Activated T-cell treated with anti-CD3 and anti-CD28 coated beads for 4 hours (primary cell): ENCODE results near the gene GHRH.

Source experiments
- DNase-seq: peaks from one replicate; pipeline ENCODE4 v3.0.0-alpha.2; 2020

Gene GHRH

DNA sequence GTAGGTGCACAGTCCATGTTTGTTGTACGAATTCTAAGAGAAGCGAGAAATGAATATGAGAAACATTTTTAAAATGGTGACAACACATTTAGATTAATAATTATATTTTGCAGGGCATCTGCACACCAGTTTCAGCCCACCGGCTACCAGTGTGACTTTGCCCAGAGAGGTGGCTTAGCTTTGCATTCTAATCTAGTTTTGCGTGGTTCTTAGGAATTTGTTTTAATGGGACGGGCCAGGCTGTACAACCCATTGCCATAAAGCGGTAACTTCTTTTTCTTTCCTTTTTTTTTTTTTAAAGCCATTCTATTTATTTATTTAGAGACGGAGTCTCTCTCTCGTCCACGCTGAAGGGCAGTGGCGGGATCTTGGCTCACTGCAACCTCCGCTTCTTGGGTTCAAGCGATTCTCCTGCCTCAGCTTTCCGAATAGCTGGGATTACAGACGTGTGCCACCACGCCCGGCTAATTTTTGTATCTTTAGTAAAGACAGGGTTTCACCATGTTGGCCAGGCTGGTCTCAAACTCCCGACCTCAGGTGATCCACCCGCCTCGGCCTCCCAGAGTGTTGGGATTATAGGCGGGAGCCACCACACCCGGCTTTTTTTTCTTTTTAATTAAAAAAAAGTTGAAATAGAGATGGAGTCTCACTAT is 28.7 kb upstream of the GHRH start:
- DNase-seq, result no peak

DNA sequence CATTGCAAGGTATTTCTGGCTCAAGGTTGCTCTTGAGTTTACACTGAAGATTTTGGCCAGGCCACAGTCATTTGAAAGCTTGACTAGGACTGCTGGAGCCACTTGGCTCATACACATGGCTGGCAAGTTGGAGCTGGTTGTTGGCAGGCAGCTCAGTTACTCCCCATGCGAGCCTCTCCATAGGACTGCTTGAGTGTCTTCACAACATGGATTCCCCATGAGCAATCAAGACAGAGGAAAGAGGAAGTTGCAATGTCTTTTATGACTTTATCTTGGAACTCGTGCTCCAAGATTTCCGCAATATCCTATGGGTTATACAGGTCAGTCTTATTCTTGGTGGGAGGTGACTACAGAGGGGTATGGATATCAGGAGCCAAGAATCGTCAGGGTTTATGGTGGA is 26.5 kb upstream of the GHRH start:
- DNase-seq, result no peak

DNA sequence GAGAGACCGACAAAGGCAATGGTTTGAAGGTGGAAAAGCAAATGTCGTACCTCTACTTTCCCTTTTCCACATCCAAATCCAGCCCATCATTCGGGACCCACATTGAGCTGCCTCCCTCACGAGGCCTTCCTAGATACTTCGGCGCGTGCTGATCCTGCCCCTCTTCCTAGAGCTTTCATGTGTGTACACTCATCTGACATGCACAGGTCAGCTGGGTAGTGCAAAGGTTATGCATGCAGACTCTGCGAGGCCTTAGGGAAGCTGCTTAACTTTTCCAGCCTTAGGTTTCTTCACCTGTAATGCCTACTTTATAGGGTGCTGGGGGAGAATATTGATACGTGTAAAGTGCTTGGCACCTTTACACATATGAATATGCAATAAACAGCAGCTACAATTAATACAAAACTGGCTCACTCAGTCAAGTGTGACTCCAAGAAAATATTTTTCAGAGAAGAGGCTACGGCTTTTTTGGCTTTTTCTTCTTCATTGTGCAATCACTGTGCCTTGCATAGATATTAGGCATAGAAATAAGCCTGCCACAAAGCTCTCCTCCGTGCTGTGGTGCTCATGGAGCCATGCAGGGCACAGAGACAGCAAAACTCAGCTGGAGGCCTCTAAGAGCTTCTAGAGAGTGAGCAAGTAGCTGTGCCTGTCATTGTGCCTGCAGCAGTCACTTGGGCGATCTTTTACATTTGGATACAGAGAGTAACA is 24.2 kb upstream of the GHRH start:
- no peak for DNase-seq

DNA sequence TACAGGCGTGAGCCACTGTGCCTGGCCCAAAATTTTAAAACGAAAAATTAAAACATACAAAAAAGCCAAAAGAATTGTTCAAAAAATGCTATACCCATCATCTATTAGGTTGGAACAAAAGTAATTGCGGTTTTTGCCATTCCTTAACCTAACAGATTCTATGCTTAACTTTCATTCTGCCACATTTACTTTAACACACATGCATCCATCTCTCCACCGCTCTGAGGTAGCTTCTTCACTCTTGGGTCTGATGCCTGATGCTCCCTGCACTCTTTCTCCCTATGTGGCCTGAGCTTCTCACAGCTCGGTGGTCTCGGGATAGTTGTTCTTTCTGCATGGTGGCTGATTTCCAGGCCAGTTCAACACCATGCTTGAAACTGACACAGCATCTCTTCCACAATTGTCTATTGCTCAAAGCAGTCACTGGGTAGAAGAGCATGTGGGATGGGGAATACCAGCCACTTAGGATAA is 23.1 kb upstream of the GHRH start:
- no peak for DNase-seq

DNA sequence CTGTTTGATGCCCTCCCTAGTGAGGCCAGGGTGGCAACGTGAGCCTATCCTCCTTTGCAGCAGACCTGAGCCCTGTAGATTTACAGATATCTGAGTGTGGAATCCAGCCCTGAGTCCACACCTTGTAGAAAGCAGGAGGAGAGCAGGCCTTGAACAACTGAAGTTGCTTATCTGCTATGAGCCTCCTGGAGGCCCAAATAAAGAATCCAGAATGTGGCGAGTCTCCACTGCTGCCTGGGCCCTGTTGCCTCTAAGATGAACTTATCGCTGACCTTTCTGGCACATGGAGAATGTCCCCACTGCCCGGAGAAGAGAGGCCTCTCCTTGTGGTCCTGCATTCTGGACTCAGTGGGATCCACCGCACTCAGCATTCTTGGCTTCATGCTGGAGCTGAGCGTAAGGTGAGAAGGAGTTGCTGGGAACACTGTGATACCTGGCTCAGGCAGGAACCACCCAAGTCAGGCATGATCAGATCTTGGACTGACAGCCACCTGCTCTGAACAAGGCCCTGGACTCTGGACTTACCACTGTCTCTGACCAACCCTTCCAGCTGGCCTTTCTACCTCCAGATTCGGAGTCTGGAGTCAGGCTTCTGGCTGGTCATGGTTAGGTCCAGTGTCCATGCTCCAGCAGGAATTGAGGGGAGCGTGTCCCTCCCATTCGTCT is 22.0 kb upstream of the GHRH start:
- no peak for DNase-seq

DNA sequence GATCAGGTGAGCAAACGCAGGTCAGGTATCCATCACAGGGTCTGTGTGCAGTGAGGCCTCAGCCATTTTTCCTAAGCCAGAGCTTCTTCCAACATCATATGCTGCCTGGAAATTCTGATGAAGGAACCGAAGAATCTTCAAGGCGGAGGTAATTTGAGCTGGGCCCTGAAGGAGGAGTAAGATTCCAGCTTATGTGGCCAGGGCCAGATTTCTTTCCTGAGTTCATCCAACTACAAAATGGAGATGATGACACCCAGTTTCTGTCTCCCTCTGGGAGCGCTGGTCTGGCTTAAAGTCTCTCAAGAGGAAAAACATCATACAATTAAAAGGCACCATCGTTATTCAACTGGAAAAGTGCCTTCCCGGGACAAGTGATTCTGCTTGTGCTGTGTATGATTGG is 20.9 kb upstream of the GHRH start:
- no peak for DNase-seq

DNA sequence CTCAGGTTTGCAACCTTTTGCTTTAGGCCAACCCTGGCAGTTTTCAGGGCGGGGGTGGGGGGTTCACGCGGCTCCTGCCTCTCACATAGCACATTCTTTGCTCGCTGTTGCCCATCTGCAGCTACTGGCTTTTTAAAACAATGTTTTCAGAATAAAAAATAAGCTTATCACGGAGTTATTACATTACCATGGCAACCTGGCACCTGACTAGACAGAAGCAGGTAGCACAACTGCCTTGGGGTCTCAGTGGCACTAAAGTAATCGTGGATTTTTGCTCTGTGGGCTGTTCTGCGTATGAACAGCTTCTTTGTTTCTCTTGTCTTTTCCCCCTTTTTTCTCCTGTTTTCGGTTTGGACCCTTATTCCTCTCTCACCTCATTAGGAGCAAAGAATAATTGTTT is 18.8 kb upstream of the GHRH start:
- DNase-seq, result no peak

DNA sequence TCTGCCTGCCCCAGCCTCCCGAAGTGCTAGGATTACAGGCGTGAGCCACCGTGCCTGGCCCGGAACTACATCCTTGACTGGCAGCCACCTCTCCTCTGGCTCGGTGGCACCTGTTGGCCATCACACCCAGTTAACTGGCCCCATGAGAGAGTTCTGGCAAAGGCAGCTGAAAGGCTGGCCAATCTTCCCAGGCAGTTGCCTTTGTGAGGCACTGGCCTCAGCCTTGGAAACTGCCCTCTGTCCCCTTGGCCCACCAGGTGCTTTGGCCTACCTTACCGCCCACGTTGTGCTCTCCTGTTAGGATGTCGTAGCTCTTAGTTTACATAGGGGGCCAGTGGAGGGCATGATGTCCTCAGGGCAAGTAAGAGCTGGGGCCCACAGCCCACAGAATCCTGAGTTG is 18.2 kb upstream of the GHRH start:
- no peak for DNase-seq

DNA sequence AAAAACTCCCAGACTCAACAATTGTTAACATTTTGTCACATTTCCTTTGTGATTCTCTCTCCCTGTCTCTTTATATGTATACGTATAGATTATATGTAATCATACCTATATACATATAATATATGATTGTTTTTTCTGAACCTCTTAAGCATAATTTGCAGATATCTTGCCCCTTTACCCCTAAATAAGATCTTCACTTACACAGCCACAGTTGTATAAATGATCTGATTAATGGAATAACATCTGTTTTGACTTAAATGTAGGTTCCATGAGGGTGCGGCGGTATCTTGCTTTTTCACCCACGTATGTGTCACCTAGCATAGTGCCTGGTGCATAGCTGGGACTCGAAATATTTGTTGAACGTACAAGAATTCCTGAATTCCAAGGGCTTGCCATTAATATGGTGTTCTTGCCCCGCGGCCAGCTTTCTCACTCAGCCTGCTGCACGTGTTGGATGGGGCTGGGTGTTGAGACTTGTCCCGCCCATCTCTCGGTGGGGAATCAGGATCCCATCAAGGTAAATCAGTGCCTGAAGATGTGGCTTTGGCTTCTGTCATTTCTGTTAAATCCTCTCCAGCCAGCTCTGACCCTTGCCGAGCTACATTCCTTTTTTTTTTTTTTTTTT is 17.5 kb upstream of the GHRH start:
- no peak for DNase-seq

DNA sequence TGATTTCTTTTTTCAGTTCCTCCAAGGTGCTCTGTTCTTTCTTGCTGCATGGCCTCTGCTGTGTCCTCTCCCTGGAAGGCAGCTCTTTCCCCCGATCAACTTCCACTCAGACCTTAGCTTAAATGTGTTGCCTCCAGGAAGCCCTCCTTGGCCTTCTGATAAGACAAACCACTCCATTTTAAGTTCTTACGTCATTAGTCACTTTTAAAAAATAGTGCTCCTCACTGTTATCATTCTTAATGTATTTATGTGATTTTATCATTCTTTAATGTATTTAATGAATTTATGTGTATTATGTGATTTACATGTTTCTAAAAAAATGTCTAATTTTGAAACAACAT is 15.6 kb upstream of the GHRH start:
- DNase-seq, result no peak

DNA sequence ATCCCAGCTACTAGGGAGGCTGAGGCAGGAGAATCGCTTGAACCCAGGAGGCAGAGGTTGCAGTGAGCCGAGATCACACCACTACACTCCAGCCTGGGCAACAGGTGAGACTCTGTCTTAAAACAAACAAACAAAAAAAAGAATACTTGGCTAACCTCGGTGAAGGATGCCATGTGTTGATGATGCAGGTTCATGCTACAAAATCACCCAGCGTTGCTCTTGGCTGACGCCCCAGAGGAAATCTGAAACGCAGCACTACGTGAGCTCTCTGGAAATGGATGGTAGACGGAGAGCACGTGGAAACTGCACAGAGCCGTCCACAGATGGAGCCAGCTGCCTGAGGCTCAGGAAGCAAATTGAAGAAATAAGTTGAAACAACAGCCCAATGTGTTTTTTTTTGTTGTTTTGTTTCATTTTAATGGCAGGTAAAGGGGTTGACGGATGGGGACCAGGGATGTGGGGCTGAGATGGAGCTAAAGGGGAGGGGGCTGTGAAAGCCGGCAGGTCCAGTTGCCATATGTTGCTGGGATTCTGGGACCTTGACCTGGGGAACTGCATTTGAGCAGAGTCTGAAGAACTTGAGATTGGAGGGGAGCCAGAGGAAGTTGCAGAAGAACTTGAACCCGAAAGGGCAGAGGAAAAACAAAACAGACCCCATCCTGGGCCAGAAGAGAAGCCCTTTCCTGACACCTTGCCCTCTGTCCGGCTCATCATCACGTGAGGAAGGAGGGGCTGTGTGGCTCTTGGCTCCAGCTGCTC is 15.1 kb upstream of the GHRH start:
- DNase-seq, result no peak

DNA sequence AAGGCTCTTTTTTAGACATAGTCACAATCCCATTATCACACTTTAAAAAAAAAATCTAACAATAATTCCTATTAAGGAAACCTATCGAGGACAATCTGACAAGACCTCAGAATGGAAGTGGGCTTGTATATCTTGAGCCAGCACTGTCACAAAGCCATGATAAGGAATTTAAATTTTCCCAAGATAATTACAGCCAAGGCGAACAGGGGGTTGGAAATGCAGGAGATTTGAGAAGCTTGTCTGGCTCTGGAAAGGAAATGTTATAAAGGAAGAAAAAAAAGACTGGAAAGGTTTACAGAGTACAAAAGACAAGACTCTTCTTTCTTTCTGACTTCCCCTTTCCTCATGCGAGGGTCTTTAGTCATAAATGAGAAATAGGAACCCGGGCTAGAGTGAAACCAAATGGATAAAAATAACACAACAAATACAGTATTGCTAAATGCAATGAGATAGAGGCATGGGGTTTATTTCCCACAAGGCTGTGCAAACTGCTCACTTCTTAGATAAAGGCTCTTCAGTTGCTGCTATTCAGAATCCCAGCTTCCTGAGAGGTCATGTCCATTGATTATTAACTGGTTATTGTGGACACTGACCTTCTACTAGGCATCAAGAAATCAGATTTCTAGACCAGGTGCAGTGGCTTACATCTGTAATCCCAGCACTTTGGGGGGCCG is 13.4 kb upstream of the GHRH start:
- no peak for DNase-seq

DNA sequence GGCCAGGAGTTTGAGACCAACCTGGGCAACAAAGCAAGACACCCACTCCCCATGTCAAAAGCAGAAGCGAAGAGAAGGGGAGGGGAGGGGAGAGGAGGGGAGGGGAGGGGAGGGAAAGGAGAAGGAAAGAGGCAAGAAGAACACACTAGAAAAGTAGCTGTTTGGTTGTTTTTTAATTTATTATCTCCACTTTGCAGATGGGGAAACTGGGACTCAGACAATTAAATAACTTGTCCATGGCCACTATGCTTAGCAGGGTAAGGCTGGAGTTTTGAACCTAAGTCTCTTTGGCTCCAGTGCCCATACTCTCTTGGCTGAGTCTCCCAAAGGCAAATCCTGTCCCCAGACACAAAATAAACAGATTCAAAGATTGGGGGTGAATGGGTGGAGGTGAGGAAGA is 12.4 kb upstream of the GHRH start:
- no peak for DNase-seq

DNA sequence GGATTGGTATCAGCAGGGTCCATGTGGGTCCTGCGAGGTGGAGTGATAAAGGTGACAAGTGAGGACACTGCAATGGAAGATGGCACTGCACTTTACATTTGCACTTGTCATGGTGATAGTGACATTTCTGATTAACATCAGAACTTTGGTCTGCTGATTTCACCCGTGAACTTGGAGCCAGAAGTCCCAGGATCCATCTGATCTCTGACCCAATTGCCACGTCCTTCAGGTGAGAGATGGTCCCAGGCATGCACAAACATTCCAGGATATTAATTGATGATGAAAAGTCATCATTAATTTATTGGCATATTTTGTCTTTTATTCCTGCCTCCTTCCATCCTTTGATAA is 9.8 kb upstream of the GHRH start:
- no peak for DNase-seq

DNA sequence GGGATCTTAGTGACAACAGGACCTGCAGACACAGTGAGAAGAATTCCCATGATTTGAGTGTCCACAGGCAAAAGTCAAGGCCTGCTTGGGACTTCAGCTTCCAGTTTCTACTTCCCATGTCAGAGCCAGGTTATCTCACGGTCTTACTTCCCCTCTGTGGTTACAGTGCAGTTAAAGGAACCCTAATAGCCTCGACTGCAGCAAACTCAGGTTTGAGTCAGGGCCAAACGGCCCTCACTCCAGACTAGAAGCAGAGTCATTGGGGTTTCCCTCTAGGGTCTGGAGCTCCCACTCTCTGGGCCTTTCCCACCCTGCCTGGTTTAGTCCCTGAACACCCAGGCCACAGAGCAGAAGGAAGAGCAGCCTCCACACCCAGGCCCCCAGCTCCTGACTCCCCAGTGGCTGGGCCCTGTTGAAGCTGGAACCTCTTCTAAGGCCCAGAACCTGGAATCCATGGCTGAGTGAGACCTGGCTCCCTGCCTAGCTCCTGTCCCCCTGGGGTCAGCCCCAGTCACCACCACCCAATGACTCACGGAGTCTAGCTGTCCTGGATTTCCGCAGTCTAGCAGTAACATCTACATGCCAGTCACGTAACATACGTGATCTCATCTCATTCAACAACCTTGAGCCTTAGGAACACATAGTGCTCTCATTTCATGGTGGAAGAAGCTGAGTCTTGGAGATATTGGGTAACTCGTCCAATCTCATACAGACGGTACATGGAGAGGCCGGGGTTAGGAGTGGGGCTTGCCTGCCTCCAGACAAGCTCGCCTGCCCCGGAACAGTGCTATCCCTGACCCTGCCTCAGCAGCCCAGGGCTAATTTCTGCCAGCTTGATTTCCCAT is 9.2 kb upstream of the GHRH start:
- no peak for DNase-seq

DNA sequence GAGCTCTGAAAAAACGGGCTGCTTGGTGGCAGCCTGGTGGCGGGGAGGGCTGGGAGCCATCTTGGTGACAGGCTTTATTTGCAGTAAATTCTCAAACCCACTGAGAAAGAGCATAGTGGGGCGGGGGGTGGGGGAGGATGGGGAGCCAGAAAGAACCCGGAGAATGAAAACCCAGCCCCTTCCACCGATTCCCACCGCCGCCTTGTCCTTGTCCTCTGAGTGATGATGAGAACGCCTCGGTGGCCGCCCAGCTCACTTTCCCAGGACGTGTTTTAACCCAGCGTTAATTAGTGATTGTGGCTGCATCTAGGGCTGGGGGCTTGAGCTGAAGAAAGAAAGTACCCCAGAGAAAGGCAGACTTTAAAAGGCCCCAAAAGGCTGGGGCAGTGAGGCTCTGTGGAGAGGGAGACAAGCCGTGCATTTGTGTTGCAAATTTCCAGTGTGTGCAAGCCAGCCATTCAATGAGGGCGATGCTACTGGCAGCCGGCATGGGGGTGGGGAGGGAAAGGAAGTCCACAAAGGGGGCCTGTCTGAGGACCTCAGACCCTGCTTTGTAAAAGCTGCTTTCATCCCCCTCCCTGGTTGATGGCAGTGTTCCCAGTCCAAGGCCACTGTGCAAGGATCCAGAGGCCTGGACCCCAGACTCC is 6.2 kb upstream of the GHRH start:
- no peak for DNase-seq

DNA sequence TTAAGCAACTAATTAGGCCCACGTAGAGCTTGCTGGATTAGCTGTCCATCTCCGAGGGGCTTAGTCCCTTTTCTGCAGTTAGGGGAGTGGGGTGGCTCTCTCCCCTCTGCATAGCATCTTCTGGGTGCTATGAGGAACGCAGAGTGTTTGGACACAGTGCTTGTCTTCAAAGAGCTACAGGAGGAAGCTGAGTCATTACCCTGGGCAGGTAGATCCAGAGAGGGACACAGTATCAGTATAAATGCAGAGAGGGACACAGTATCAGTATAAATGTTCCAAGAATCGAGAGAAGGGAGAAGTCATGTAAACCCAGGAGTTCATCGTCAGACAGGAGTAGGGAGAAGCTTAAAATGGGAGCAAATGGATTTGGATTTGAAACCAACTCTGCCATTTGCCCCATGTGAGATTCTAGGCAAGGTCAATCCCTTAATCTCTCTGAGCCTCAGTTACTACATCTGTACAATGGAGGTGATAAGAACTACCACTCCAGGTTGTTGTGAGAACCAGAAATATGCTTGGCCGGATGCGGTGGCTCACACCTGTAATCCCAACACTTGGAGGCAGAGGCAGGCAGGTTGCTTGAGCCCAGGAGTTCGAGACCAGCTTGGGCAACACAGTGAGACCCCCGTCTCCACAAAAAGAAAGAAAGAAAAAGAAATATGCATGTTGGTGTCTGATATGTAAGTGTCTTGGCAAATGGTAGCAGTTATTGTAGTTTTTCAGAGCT is 5.5 kb upstream of the GHRH start:
- DNase-seq, result no peak

DNA sequence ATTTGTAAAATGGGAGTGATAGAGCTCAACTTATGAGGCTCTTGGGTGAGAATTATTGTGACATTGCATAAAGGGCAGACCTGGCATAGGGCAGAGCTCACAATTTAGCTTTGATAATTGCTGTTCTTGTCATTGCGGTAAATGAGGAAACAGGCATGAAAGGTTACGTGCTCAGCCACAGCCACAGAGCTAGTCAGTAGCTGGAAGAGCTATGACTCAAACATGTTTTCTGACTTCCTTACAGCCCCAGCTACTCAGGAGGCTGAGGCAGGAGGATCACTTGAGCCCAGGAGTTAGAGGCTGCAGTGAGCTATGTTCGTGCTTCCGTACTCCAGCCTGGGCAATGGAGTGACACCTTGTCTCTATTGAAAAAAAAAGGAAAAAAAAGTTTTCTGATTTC is 3.5 kb upstream of the GHRH start:
- DNase-seq, result no peak

DNA sequence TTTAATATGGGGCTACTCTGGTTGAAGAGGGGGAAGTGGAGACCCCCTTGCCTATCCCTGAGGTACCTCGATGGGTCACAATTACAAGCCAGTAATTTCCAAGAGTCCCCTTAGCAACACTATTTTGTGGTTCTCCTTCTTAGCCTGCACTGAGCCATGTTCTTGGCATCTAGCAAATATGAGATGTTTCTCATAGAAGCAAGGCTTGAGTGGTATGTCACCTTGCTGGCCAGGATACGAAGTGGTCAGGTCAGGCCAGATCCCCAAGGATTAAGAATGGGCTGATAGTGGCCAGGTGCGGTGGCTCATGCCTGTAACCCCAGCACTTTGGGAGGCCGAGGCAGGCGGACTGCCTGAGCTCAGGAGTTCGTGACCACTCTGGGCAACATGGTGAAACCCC is 2.1 kb upstream of the GHRH start:
- no peak for DNase-seq

DNA sequence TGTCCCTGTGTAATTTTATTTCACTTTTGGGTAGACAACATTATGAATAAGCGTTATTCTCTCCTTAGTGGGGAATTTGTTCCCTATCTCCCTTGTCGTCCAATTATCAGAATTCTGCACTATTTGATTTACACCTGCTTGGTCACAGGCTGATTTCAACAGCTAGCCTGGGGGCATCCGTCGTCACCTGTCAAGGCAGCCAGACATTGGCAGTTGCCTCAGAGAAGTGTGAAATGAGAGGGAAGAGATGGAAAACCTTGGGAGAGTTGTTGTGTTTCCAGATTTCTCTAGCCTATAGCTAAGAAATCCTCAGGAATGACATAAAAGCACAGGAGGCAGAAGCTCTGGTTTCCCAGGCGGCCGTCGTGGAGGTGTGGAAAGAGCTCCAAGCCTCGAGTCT is 891 bp upstream of the GHRH start:
- DNase-seq, result no peak

DNA sequence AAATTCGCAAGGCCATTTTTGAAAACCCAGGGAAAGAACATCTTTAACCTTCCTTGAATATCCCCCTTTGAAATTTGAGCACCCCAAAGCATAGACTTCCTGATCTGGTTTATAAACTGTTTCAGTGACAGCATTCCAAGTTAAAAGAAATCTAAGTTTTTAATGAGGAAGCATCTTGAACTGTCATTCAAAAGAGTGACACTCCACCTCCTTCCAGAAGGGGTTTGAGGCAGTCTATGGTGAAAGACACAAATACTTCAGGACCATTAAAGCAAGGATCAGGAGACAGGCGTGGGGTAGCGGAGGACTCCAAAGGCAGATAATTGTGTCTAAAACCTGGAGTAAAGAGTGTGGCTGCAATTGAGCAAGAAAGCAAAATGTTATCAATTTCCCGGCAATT is 691 bp downstream of the GHRH start:
- DNase-seq, result no peak
